Measurements from ENCODE around the gene NOL4L. TPM values are rescaled to one million over a fixed set of nuclear protein-coding genes. Genes with fewer than 3 reads are reported as not detected.

NOL4L gene
- total RNA-seq, 4 donors from 2014 or later: 45.6 to 105 (median 85.9) TPM

- 60% methylated on average over 8 of the region's 8 CpGs; no CpG with 5 or more reads in 1 of the 2 donors for WGBS, 2 donors (ENCODE audit: low coverage in 1 of 2)
- Histone ChIP-seq H3K27me3 (peaks cover 56% of the 10 kb centered on the region), H3K36me3 (no peaks in the 10 kb centered on the region), H3K9me3 (no peaks in the 10 kb centered on the region), H3K4me1 (peaks cover 2 to 27% (median 15%) of the 10 kb centered on the region in 4 donors), H3K4me3 (no peak overlapping the region), H3K27ac (no peak overlapping the region)
- DNase-seq: no peak
- TF ChIP-seq CTCF (IDR thresholded peaks at IDR 0.05) (no peak), POLR2AphosphoS5 (IDR thresholded peaks at IDR 0.05) (no peak), POLR2A (IDR thresholded peaks at IDR 0.05) (no peak), EP300 (IDR thresholded peaks at IDR 0.05; ENCODE audit: low read depth) (no peak)
- in situ Hi-C loops (cut with MboI; ENCODE audit: low pct_ligation_motif_present in 1 of 4, low pct_unique_long_range_greater_than_20kb in 1 of 4, low sequenced_read_pairs in 3 of 4): no loop called here
- intact Hi-C loops (cut with DNase I; ENCODE audit: low total_unique reads): no loop called here
Observed at GRCh38 chr20:32586291-32586690, 1.2 kb upstream of the NOL4L start.

GRCh38 chr20:32585586-32586127, 524 bp upstream of the NOL4L start:
- Histone ChIP-seq H3K27ac (no peak overlapping the region), H3K4me1 (peaks cover 2 to 27% (median 15%) of the 10 kb centered on the region in 4 donors), H3K9me3 (no peaks in the 10 kb centered on the region), H3K27me3 (peaks cover 56% of the 10 kb centered on the region), H3K4me3 (peak overlapping the region in 2 of 4 donors; percentile 56 to 59), H3K36me3 (no peaks in the 10 kb centered on the region)
- TF ChIP-seq CTCF (IDR thresholded peaks at IDR 0.05): no peak
- no peak for TF ChIP-seq EP300 (IDR thresholded peaks at IDR 0.05; ENCODE audit: low read depth)
- no peak for TF ChIP-seq POLR2AphosphoS5 (IDR thresholded peaks at IDR 0.05)
- TF ChIP-seq POLR2A (IDR thresholded peaks at IDR 0.05): no peak
- in situ Hi-C loops (cut with MboI; ENCODE audit: low pct_ligation_motif_present in 1 of 4, low pct_unique_long_range_greater_than_20kb in 1 of 4, low sequenced_read_pairs in 3 of 4): no loop called here
- WGBS, 2 donors (ENCODE audit: low coverage in 1 of 2): 9% methylated on average over 26 of the region's 32 CpGs; no CpG with 5 or more reads in 1 of the 2 donors
- intact Hi-C loops (cut with DNase I; ENCODE audit: low total_unique reads): no loop called here
- DNase-seq: no peak

GRCh38 chr20:32583581-32584070, 1.5 kb downstream of the NOL4L start:
- H3K27ac ChIP-seq: peak overlapping the region; percentile 22 to 72 (median 56)
- peak overlapping the region; percentile 53 to 65 (median 60) for H3K4me3 ChIP-seq
- WGBS, 2 donors (ENCODE audit: low coverage in 1 of 2): 0 to 1% methylated on average over 4 to 17 of the region's 52 CpGs
- no peaks in the 10 kb centered on the region for H3K9me3 ChIP-seq
- peaks cover 56% of the 10 kb centered on the region for H3K27me3 ChIP-seq
- intact Hi-C loops (cut with DNase I; ENCODE audit: low total_unique reads): no loop called here
- in situ Hi-C loops (cut with MboI; ENCODE audit: low pct_ligation_motif_present in 1 of 4, low pct_unique_long_range_greater_than_20kb in 1 of 4, low sequenced_read_pairs in 3 of 4): no loop called here
- no peak for TF ChIP-seq CTCF (IDR thresholded peaks at IDR 0.05)
- TF ChIP-seq POLR2AphosphoS5 (IDR thresholded peaks at IDR 0.05): no peak
- TF ChIP-seq POLR2A (IDR thresholded peaks at IDR 0.05): no peak
- TF ChIP-seq EP300 (IDR thresholded peaks at IDR 0.05; ENCODE audit: low read depth): no peak
- DNase-seq: no peak
- no peaks in the 10 kb centered on the region for H3K36me3 ChIP-seq
- peaks cover 2 to 27% (median 15%) of the 10 kb centered on the region in 4 donors for H3K4me1 ChIP-seq

- 4 to 42% methylated on average over 11 to 29 of the region's 91 CpGs for WGBS, 2 donors (ENCODE audit: low coverage in 1 of 2)
- in situ Hi-C loops (cut with MboI; ENCODE audit: low pct_ligation_motif_present in 1 of 4, low pct_unique_long_range_greater_than_20kb in 1 of 4, low sequenced_read_pairs in 3 of 4): no loop called here
- intact Hi-C loops (cut with DNase I; ENCODE audit: low total_unique reads): no loop called here
Observed at GRCh38 chr20:32582659-32583580, 2.2 kb downstream of the NOL4L start.

More at GRCh38 chr20:32582659-32583580, 2.2 kb downstream of the NOL4L start:
- no peaks in the 10 kb centered on the region for H3K9me3 ChIP-seq
- peaks cover 2 to 27% (median 15%) of the 10 kb centered on the region in 4 donors for H3K4me1 ChIP-seq
- H3K4me3 ChIP-seq: peak overlapping the region; percentile 53 to 65 (median 60)
- H3K36me3 ChIP-seq: no peaks in the 10 kb centered on the region
- H3K27me3 ChIP-seq: peaks cover 55% of the 10 kb centered on the region
- H3K27ac ChIP-seq: peak overlapping the region; percentile 22 to 72 (median 56)
- TF ChIP-seq POLR2A (IDR thresholded peaks at IDR 0.05): no peak
- no peak for TF ChIP-seq EP300 (IDR thresholded peaks at IDR 0.05; ENCODE audit: low read depth)
- no peak for TF ChIP-seq POLR2AphosphoS5 (IDR thresholded peaks at IDR 0.05)
- TF ChIP-seq CTCF (IDR thresholded peaks at IDR 0.05): no peak
- DNase-seq: peak; percentile 33
